Testis (tissue), 2 donors: ENCODE measurements around the gene VMP1.
"Not testable (repeated sequence)": the region's sequence is repeated elsewhere in the genome, so short reads cannot be mapped to it uniquely, and the experiment has no call there.

Experiments used
- CTCF ChIP-seq, 3 experiments: fragments of 450-650 bp in 2 of 3; fragments of 200-600 bp in 1 of 3; sonication (generic) in 1 of 3; IDR thresholded peaks; one replicate each; pipeline ENCODE4 v1.5.1; 2016 to 2019; ENCODE audit warnings: antibody characterized with exemption in 3 of 3, mild to moderate bottlenecking in 2 of 3, moderate library complexity in 1 of 3
- POLR2A ChIP-seq: fragments of 450-650 bp; IDR thresholded peaks from one replicate; pipeline ENCODE4 v1.6.1; 2017; ENCODE audit warnings: antibody characterized with exemption, mild to moderate bottlenecking, moderate library complexity

- TF ChIP-seq CTCF (IDR thresholded peaks at IDR 0.05); POLR2A: not testable (repeated sequence)
These were observed 146.7 kb downstream of the VMP1 start for GRCh38 chr17:59853919-59854729.
